Measurements from ENCODE around the gene B4GALT1. TPM values are rescaled to one million over a fixed set of nuclear protein-coding genes. Genes with fewer than 3 reads are reported as not detected.
A peak's percentile ranks its signal among the peaks of the same experiment; 100 is the strongest.
"Not testable (repeated sequence)": the region's sequence is repeated elsewhere in the genome, so short reads cannot be mapped to it uniquely, and the experiment has no call there.

B4GALT1 gene
- total RNA-seq, 1 experiment from 2014 or later, result 69.6 TPM

DNA sequence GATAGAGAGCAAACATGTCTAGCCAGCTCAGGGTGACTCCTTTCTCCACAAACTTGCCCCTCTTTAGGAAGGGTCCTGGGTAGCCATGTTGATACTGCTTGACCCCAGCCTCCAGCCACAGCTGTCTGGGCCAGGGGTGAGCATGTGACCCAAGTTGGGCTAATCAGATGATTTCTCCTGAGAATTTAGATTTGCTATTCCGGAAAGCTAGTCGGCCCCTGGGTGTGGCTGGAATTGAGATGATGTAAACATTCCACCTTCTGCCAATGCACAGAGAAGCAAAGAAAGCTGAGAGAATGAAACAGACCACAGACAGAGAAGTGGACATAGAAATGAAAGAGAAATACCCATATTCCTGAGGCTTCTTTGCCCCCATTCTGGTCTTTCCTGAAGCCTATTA is 17.8 kb upstream of the B4GALT1 start:
- no peak for DNase-seq (ENCODE audit: low read depth)

DNA sequence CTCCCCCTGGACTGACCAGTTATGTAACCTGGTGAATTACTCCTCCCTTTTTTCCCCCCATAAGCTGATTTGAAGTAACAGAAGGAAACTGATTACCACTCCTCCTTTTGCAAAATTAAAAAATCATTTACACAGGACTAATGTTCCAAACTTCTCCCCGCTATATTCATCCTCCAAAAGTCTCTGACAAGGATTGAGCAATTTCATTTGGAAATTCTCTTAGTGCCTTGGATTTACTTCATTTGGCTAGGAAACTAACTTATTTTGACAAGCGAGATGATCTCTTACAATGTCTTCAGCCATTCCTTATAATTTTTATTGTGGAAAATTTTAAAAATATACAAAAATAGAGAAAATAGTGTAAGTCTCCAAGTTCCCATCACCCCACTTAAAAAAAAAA is 15.4 kb upstream of the B4GALT1 start:
- no peak for DNase-seq (ENCODE audit: low read depth)

DNA sequence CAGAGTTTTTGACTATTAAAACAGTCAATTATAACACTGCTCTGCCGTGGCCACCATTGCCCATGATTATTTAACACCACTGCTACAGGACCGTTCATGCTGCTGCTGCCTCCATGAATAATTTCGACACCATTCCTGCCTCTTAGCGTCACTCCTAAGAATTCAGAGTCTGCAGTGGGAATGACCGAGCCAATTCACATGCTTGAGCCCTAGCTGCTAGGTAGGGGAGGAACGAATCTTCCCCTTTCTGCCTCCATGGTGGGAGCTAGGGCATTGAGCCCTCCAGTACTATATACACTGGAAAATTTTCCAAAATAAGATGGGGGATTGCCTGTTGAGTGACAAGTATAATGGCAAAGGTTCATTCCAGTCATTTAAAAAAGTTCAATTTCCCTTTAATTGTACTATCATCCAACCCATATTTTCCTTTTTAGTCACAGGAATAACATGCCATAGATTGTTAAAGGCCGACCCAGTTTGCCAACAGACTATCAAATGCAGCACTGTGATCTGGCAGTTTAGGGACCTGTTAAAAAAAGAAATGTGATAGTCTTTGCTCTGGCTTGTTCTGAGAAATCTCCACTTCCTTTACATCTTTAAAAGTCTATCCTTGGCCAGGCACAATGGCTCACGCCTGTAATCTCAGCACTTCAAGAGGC is 13.5 kb upstream of the B4GALT1 start:
- DNase-seq (ENCODE audit: low read depth), result peak; percentile 52

DNA sequence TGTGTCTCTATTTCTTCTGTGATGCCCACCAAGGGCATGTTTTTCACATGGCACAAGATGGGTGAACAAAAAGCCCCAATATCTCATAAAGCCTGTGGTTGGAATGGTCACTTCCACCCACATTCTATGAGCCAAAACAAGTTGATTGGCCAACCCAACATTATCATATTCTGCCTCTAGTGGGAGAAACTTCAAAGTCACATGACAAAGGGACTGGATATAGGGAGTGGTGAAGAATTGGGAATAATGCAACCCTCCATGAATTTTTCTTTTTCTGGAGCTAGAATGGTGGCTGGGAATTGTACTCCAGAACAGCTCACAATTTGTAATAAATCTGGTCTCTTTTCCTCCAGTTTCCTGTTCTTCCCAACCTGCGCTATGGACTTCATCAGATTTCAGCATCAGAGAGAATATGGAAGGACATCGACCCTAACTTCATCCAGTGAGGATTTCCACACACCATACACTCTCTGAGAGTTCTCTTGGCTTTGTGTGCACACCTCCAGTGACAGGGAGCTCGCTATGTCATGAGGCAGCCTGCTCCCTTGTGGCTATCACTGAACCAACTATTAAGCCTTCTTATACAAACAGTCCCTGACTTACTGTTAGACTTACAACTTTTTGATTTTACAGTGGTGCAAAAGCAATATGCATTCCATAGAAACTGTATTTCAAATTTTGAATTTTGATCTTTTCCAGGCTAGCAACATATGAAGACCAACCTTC is 12.0 kb upstream of the B4GALT1 start:
- no peak for DNase-seq (ENCODE audit: low read depth)

DNA sequence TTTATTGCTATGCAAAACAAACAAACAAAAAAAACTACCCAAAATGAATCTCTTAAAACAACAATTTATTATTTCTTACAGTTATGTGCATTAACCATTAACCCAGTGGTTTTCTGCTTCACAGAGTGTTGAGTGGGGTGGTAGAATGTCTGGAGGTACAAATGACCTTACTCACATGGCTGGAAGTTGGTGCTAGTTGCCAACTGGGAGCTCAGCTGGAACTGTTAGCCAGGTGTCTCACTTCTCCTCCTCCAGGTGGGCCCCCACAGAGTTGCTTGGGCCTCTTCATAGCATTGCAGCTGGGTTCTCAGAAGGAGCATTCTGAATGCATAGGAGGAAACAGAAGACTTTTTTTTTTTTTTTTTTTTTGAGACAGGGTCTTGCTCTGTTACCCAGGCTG is 10.5 kb upstream of the B4GALT1 start:
- no peak for DNase-seq (ENCODE audit: low read depth)

DNA sequence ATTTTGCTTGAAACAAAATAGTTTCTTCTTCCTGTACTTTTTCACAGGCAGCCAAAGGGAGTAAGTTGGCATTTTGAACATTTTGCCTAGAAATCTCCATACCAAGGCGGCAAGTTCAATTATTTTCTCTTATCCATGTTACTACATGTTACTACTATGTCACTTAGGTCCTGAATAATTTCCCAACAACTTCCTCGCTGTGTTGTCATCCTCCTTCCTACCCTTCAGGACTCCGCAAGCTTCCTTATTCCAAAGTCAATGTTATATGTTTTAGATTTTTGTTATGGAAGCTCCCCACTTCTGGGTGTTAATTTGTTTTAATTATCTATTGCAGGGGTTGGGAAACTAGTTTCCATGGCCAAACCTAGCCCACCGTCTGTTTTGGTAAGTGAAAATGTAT is 9.9 kb upstream of the B4GALT1 start:
- DNase-seq (ENCODE audit: low read depth), result no peak

DNA sequence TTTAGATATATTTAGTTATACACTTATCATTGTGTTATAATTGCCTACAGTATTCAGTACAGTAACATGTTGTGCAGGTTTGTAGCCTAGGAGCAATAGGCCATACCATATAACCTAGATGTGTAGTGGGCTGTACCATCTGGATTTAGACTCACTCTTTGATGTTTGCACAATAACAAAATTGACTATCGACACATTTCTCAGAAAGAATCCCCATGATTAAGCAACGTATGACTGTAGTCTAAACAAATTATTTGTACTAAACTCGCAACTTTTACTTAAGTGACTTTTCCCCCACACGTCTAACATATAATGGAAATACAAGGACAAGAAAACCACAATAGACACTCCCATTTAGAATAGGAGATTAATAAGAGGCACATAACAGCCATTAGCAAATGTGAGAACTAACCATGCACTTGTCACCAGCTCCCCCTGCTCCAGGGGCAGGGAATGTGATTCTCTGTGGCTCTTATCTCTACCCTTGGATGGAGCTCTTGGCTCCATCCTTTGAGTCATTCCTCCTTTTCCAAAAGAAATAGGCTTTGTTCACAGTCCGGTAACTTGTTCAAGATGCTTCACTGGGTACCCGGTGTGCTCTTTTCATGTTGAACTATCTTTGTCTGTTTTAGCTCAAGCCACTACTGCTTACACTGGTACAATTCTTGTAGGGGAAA is 8.7 kb upstream of the B4GALT1 start:
- no peak for DNase-seq (ENCODE audit: low read depth)

DNA sequence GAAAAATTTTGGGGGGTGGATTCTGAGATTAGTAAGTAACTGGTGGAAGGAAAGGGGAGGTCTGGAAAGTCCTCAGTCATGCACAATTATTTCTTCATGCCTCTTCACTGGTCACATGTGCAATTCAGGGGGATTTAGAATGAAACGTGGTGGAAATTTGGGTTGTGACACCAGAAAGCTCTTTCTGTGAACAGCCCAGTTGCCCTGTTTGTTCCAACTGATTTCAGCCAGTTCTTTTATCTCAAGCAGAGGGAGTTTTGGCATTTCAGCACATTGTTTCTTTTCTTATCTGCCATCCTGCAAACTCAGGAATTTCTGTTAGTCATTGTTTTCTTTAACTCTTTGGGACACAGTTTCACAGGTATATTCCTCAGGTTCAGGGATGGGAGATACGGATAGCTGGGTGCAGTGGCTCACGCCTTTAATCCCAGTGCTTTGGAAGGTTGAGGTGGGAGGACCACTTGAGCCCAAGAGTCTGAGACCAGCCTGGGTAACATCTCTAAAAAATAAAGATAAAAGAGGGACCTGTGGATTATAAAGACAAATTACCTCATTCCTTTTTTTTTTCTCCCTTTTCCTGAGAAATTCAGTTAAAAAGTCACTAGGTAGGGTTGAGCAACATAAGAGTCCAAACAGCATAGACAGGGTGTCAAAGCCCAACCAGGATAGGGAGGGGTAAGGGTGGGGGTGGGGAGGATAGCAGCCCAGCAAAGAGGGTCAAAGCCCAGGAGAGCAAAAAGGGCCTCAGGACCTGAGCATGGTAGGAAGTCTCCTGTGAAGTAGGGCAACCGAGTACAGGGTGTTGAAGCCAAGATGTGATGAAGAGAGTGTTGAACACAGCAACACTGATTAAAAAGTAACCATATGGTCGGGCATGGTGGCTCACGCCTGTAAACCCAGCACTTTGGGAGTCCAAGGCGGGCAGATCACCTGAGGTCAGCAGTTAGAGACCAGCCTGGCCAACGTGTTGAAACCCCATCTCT is 5.4 kb upstream of the B4GALT1 start:
- peak; percentile 48 for DNase-seq (ENCODE audit: low read depth)

DNA sequence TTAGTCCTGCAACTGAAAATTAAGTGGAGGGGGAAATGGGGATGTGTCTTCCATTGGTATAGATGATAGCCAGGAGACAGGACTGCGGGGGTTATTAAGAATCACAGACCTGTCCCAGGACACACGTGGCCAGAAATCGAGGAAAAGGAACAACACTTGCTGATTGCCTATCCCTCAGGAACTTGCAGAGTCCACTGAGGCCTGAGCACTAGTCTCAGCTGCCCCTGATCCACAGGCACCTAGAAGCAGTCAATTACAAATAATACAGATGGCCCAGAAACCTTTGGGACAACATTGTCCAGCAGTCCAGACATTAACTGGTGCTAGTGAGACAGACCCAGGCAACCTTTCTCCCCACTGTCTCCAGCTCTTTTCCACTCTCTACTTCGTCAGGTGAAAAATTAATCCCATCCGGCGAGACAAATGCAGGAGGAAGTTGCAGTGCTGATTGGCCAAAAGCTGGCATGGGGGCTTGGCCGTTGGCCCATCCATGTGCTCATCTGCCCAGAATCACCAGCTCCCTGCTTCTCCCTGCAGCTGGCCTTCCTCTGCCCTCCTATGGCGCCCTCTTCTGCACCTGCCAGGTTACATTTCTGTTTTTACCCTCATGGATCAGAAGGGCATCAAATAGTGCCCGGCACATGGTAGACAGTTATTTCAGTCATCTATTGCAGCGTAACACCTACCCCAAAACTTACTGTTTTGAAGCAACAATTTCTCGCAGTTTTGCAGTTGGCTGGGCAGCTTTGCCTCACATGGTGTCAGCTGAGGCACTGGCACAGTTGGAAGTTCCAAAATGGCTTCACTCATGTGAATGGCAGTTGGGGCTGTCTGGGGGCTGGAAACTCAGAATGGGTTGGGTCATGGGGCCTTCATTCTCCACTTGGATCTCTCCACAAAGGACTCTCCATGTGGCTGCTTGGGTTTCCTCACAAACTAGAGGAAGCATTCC is 3.6 kb upstream of the B4GALT1 start:
- DNase-seq (ENCODE audit: low read depth), result peak; percentile 67

DNA sequence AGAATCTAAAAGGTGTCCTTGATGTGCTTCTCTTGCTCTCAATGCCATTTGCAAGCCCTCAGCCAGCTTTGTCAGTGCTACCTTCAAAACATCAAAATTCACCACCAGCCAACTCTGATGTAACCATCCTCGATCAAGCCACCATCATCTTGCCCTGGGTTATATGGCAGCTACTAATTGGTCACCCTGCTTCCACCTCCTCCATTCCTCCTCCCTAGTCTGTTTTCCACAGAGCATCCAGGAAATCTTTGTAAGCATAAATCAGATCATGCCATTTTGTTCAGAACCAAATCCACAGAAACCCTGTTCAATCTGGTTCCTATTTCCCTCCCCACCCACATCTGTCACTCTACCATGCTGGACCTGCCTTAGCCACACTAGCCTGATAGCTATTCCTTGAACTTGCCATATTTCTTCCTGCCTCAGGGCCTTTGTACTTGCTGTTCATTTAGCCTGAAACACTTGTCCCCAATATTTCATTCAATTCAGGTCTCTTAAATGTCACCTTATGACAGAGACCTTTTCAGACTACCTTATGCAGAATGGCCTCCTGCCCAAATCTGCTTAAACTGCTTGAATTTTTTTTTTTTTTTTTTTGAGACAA is 1.9 kb upstream of the B4GALT1 start:
- no peak for DNase-seq (ENCODE audit: low read depth)

DNA sequence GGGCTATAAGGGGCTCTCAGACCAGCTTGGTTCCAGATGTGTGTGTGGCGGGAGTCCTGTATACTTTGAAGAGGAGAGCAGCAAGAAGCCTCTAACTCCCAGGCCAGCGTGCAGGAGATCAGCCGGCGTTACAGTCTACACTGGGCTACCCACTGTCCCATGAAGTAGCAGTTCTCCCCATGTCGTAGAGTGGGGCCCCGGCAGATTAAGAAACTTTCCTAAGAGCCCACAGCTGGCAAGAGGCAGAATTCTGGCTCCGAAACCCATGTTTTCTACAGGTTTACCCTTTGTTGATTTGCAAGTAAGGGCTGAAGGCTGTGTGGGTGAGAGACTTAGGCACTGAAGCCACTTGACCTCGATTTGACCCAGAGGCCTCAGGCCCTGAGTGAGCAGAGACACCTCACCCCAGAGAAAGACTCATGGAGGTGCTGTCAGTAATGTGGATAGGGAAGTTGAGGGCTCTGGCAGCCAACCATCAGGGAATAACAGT is 881 bp upstream of the B4GALT1 start:
- no peak for DNase-seq (ENCODE audit: low read depth)

DNA sequence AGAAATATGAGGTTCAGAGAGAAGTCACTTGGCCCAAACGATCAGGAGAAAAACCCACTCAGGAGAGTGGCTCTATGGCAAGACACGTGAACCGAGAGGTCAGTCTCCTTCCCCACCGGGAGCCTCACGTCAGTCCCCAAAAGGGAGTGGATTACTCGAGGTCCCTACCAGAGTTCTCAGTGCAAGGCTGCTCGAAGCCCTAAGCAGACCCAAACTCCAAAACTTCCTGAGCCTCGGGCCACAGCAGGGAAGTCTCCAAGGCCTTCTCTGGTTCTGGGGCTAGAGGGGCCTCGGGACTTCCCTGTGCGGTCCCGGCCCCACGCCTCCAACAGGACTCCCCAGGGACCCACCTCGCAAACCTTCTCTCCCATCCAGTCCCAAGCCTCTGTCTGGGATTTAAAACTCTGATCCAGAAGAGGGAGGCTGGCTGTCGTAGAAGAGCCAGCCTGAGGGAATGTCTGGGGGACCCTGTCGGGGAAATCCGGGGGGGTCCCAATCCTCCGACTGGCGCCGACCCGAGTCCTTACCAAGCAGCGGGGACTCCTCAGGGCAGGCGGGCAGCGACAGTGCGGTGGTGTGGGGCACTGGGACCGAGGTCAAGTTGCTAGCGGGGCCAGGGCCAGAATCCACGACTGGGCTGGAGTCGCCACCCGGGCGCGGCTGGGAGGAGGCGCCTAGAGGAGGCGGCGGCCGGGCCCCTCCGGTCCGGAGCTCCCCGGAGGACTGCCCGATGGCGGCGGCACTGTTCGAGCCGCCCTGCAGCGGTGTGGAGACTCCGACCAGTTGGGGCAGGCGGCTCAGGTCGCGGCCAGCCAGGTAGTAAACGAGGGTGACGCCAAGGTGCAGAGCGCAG is 679 bp downstream of the B4GALT1 start:
- DNase-seq (ENCODE audit: low read depth), result no peak

DNA sequence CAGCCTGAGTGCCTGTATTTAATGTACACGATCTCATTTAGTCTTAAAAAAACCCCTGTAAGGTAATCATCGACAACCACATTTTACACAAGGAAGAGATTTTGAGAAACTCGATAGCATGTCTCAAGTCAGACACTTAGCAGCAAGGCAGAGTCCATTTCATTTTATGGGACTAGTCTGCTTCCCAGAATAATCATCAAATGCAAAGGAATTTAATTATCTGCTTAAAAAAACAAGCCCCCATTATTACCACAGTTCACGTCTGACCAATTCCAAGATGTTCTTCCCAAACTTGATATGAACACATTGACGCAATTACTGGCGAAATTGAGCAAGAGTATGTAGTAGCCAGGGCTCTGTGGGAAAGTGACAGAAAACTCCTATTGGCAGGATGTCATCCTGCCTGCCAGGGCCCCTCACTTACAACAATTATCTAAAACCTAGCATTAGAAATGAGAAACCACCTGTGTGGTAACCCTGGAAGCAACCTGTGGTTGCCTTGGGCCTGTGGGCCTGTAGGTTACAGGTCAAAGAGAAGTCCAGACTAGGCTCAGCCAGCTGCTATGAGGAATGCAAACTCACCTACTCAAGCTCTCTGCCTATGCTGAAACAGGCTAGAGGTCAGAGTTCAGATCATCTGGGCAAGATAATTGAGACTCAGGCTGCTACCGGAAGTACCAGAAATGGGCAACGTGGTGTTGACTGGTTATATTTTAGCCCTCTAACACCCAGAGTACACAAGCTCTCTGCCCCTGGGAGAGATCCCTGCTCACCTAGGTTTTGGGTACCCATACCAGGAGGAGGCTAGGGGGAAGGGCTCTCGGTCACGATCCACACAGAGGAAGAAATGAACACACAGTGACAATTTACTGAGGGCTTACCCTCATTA is 1.6 kb downstream of the B4GALT1 start:
- DNase-seq (ENCODE audit: low read depth), result peak; percentile 81

DNA sequence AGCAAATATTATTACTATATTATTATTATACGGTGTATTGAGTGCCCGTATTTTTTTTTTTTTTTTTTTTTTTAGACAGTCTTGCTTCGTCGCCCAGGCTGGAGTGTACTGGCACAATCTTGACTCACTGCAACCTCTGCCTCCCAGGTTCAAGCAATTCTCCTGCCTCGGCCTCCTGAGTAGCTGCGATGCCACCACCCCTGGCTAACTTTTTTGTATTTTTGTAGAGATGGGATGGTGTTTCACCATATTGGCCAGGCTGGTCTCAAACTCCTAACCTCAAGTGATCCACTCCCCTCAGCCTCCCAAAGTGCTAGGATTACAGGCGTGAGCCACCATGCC is 2.2 kb downstream of the B4GALT1 start:
- not testable (repeated sequence) for DNase-seq (ENCODE audit: low read depth)

DNA sequence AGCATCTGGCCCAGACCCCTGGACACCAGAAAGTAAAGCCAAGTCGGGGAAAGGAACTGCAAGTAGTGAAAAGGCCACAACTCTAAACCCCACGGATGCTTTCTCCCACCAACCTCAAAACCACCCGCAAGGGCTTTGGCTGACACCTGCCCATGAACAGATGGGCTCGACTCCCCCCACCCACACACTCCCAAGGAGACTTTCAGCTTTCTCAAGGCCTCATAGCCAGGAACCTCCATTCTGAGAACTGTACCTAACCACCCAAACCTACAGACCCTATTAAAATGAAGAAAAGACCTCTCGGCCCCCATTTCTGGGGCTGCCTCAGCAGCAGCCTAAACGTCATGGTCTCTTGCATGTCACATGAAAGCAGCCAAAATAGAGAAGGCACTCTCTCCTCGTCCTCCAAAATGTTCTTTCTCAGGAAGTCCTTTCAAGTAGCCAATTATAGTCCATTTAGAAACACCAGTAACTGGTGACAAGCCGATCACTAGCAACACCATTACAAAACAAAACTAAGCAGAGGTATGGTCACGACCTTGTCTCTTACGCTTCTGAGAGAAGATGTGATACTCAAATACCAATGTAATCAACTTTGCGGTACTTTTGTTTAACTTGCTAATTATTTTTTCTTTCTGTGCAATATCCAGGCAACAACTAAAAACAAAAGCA is 2.9 kb downstream of the B4GALT1 start:
- peak; percentile 54 for DNase-seq (ENCODE audit: low read depth)

DNA sequence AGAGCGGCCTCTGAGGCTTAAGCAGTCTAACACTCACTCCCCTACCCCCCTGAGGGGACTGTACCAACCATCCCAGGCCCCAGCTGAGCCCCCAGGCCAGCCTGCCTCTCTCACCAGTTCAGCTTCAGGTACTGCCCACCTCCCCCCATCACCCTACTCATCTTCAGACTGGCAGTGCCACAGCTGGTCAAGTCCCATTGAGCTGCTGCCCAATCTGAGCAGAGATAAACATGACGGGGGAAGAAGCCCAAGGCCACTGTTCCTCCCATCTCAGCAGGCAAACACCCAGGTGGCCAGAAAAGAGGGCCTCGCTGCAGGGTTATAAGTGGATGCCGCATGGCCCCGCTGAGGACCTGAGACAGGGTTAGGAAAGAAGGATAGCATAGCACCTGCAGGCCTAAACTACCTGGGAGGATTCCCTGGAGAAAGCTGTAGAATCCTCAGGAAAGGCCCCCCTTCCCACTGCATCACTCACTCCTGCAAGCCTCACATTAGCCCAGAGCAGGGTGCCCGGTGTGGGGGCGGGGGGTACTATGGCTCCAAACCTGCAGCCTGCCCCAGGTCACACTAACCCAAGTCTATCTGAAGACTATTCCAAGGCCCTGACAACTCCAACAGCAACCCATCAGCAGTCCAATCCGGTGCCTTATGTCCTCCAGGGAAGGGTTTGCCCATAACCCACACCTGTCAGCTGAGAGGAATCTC is 3.6 kb downstream of the B4GALT1 start:
- DNase-seq (ENCODE audit: low read depth), result no peak

DNA sequence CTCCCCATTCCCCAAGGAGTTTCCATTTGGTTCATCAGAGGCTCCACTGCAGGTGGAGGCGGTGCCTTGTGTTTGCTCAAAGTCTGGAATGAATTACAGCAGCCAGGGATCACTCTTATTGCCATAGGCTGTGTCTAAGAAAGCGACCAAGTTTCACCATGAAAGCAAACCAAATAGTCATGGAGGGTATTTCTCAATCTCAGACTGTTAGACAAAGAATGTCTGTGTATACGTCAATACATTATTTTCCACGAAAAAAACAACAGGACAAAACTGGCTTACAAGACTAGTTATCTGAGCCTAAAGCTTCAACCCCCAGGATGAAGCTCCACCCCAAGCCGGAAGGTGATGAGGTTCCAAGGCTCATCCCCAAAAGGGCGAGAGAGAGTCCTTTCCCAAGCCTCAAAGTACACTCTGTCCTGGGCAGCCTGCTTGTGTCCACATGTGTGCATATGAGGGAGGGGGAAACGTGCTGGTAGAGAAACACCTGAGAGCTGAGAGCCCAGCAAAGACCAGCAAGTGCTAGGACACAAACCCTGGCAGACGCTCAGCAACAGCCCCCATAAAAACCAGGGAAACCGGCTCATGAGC is 4.3 kb downstream of the B4GALT1 start:
- DNase-seq (ENCODE audit: low read depth), result peak; percentile 66

All from M059J (cell line).